OCI-LY3 (cell line): Measurements from ENCODE around the gene ZNF333.
"Not testable (repeated sequence)": the region's sequence is repeated elsewhere in the genome, so short reads cannot be mapped to it uniquely, and the experiment has no call there.

Experiments used
- H2AFZ ChIP-seq: fragments of 200-600, 300-600 bp; shearing (Covaris generic); 2 replicates; pipeline ENCODE4 v1.6.0; 2014; ENCODE audit warnings: antibody characterized with exemption, low read depth, low read length
- H3K27ac ChIP-seq: fragments of 200-600, 300-600 bp; sonication (generic); 2 replicates; pipeline ENCODE4 v1.5.1; 2014; ENCODE audit warnings: mild to moderate bottlenecking, low read length, moderate library complexity, mixed read lengths
- H3K27me3 ChIP-seq: fragments of 200-600, 300-600 bp; sonication (generic); 2 replicates; pipeline ENCODE4 v1.6.1; 2014; ENCODE audit warnings: low read depth, low read length, mixed read lengths
- H3K36me3 ChIP-seq: fragments of 200-600, 300-600 bp; sonication (generic); replicated peaks from 2 replicates; pipeline ENCODE3; 2014; ENCODE audit warnings: low read depth, low read length, mixed read lengths
- H3K4me1 ChIP-seq: fragments of 300-600, 200-600 bp; sonication (generic); 2 replicates; pipeline ENCODE4 v1.6.1; 2014; ENCODE audit warnings: low read length, mixed read lengths
- H3K4me2 ChIP-seq: fragments of 200-600, 300-600 bp; sonication (generic); 2 replicates; pipeline ENCODE4 v1.6.1; 2014; ENCODE audit warnings: low read length, mixed read lengths
- H3K4me3 ChIP-seq: fragments of 300-600, 200-600 bp; sonication (generic); 2 replicates; pipeline ENCODE4 v1.5.1; 2014; ENCODE audit warnings: antibody characterized with exemption, mild to moderate bottlenecking, low read length, moderate library complexity
- H3K79me2 ChIP-seq: fragments of 300-600, 200-600 bp; shearing (Covaris generic); 2 replicates; pipeline ENCODE4 v1.6.1; 2014; ENCODE audit warnings: mild to moderate bottlenecking, low read length, mixed read lengths
- H3K9ac ChIP-seq: fragments of 300-600, 200-600 bp; shearing (Covaris generic); 2 replicates; pipeline ENCODE4 v1.6.0; 2014; ENCODE audit warnings: mild to moderate bottlenecking, low read length, moderate library complexity
- H3K9me3 ChIP-seq: fragments of 200-600, 300-600 bp; shearing (Covaris generic); 2 replicates; pipeline ENCODE4 v1.6.1; 2014; ENCODE audit warnings: low read length, mixed read lengths; ENCODE audit not compliant: insufficient read depth
- H4K20me1 ChIP-seq: fragments of 200-600, 300-600 bp; sonication (generic); 2 replicates; pipeline ENCODE4 v1.6.1; 2016; ENCODE audit warnings: low read length, mixed read lengths; ENCODE audit not compliant: insufficient read depth
- EZH2phosphoT487 ChIP-seq: fragments of 200-600 bp; shearing (Covaris generic); IDR thresholded peaks from 2 replicates; pipeline ENCODE4 v1.6.1; 2018; ENCODE audit warnings: antibody characterized with exemption, mixed run types, low read depth
- TF ChIP-seq, protein P1 (sequence below): fragments of 200-600, 300-600 bp; sonication (generic); IDR thresholded peaks from 2 replicates; pipeline ENCODE4 v1.5.1; 2014; ENCODE audit warnings: antibody characterized with exemption, low read length, low read depth

ZNF333 gene

DNA sequence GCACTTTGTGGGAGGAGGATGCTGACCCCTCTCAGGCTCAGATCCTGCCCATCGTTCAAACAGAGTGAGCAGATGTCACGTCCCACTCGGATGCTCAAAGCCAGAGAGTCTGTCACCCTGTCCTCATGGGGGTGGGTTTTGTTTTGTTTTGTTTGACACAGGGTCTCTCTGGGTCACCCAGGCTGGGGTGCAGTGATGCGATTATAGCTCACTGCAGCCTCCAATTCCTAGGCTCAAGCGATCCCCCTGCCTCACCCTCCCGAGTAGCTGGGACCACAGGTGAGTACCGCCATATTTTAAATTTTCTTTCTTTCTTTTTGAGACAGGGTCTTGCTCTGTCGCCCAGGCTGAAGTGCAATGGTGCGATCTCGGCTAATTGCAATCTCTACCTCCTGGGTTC lies 84.5 kb downstream of the ZNF333 start:
- H3K4me3 ChIP-seq: no peak overlapping the region
- TF ChIP-seq, protein P1, sequence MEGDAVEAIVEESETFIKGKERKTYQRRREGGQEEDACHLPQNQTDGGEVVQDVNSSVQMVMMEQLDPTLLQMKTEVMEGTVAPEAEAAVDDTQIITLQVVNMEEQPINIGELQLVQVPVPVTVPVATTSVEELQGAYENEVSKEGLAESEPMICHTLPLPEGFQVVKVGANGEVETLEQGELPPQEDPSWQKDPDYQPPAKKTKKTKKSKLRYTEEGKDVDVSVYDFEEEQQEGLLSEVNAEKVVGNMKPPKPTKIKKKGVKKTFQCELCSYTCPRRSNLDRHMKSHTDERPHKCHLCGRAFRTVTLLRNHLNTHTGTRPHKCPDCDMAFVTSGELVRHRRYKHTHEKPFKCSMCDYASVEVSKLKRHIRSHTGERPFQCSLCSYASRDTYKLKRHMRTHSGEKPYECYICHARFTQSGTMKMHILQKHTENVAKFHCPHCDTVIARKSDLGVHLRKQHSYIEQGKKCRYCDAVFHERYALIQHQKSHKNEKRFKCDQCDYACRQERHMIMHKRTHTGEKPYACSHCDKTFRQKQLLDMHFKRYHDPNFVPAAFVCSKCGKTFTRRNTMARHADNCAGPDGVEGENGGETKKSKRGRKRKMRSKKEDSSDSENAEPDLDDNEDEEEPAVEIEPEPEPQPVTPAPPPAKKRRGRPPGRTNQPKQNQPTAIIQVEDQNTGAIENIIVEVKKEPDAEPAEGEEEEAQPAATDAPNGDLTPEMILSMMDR: no peak
- no peak for TF ChIP-seq EZH2phosphoT487
- H3K36me3 ChIP-seq: no peaks in the 10 kb centered on the region
- H4K20me1 ChIP-seq: no peaks in the 10 kb centered on the region
- no peak overlapping the region for H3K4me2 ChIP-seq
- no peaks in the 10 kb centered on the region for H3K27me3 ChIP-seq
- no peak overlapping the region for H2AFZ ChIP-seq
- H3K79me2 ChIP-seq: no peaks in the 10 kb centered on the region
- no peak overlapping the region for H3K9ac ChIP-seq
- no peaks in the 10 kb centered on the region for H3K4me1 ChIP-seq
- no peaks in the 10 kb centered on the region for H3K9me3 ChIP-seq
- no peak overlapping the region for H3K27ac ChIP-seq

DNA sequence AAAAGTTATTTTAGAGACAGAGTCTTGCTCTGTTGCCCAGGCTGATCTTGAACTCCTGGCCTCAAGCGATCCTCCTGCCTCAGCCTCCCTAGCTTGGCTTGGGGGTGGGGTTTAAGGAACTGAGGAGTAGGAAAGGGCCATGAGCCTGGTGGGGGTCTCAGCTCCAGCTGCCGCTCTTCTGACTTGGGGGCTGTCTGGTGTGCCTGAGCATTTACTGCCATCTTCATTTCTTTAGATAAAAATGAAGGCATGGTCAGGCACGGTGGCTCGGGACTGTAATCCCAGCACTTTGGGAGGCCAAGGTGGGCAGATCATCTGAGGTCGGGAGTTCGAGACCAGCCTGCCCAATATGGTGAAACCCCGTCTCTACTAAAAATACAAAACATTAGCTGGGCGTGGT lies 85.5 kb downstream of the ZNF333 start:
- H3K27me3 ChIP-seq, H3K9ac ChIP-seq, H3K4me2 ChIP-seq, H3K4me1 ChIP-seq, H3K27ac ChIP-seq, H3K4me3 ChIP-seq, H3K36me3 ChIP-seq, H3K79me2 ChIP-seq, H4K20me1 ChIP-seq, H2AFZ ChIP-seq, H3K9me3 ChIP-seq: not testable (repeated sequence)

DNA sequence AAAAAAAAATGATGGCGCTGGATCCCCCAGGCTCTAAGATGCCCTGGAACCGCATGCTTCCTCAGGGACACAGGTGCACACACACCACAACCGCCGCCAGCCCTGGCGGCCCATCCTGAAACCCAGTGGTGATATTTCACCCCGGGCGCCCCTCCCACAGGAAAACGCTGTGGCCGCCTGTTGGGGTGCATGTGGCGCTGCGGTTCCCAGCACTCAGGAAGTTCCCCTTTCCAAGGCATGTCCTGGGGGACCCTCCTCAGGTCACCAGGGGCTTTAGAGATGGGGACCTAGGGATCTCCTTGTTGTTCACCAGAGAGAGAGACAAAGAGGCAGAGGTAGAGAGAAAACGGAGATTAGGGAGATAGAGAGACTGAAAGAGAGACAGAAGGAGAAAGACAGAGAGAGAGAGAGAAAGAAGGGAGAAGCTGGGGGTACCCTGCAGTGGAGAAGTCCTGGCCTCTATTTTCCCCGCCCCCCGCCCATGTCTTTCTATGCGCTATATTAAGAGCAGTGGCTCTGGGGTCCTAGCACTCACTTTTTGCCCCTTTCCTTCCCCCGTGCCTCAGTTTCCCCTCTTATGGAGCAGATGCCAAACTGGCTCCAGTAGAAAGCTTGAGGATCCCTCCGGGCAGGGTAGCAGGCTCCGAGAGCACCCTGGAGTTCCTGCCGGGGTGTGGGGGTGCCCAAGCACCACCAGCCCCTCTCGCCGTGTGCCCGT lies 86.2 kb downstream of the ZNF333 start:
- Histone ChIP-seq H3K9ac (no peak overlapping the region), H3K4me3 (no peak overlapping the region), H4K20me1 (no peaks in the 10 kb centered on the region), H3K4me2 (no peak overlapping the region), H3K27me3 (no peaks in the 10 kb centered on the region), H3K4me1 (peaks cover 3% of the 10 kb centered on the region; the same call in 1 of the 2 replicates), H3K27ac (no peak overlapping the region), H2AFZ (no peak overlapping the region), H3K9me3 (no peaks in the 10 kb centered on the region), H3K36me3 (no peaks in the 10 kb centered on the region), H3K79me2 (no peaks in the 10 kb centered on the region)
- TF ChIP-seq EZH2phosphoT487: no peak
- TF ChIP-seq, protein P1: no peak

DNA sequence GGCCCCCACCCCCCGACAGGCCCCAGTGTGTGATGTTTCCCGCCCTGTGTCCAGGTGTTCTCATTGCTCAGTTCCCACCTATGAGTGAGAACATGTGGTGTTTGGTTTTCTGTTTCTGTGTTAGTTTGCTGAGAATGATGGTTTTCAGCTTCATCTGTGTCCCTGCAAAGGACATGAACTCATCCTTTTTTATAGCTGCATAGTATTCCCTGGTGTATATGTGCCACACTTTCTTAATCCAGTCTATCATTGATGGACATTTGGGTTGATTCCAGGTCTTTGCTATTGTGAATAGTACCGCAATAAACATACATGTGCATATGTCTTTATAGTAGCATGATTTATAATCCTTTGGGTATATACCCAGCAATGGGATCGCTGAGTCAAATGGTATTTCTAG lies 87.8 kb downstream of the ZNF333 start:
- not testable (repeated sequence) for H2AFZ ChIP-seq, H3K9ac ChIP-seq, H4K20me1 ChIP-seq, H3K4me2 ChIP-seq, H3K4me3 ChIP-seq, H3K79me2 ChIP-seq, H3K36me3 ChIP-seq, H3K27ac ChIP-seq, H3K9me3 ChIP-seq, H3K4me1 ChIP-seq, H3K27me3 ChIP-seq

DNA sequence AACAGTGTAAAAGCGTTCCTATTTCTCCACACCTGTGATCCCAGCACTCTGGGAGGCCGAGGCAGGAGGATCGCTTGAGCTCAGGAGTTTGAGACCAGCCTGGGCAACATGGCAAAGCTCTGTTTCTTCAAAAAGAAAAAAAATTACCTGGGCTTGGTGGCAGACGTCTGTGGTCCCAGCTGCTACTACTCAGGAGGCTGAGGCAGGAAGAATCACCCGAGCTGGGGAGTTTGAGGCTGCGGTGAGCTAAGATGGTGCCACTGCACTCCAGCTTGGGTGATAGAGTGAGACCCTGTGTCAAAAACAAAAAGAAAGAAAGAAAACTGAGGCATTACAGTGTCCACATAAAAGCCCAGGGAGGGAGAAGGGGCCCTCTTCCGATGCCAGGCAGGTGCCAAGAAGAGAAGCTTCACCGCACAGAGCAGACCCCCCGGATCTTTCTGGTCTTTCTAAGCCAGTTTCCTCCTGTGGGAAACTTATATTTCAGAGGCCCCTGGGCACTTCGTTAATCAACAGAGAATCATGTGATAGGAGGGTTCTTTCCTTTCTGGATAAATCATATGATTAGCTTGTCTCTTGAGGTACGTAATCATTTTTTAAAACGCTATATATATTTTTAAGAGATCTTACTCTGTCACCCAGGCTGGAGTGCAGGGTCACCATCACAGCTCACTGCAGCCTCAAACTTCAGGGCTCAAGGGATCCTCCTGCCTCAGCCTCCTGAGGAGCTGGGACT lies 88.4 kb downstream of the ZNF333 start, which contains the start of gene ADGRE2:
Gene ADGRE2, minus strand, starts transcription at position 451 of the 736 bp plus-strand sequence. CDS start 1,804 bp downstream, outside the sequence.
- not testable (repeated sequence) for H3K27ac ChIP-seq, H3K27me3 ChIP-seq, H3K4me3 ChIP-seq, H3K4me1 ChIP-seq, H3K4me2 ChIP-seq, H4K20me1 ChIP-seq, H3K79me2 ChIP-seq, H3K9me3 ChIP-seq, H3K36me3 ChIP-seq, H3K9ac ChIP-seq, H2AFZ ChIP-seq
